Measurements from ENCODE around the gene SPNS2. TPM values are rescaled to one million over a fixed set of nuclear protein-coding genes. Genes with fewer than 3 reads are reported as not detected.

SPNS2 gene
- polyA plus RNA-seq, 3 donors: 0.23 to 0.33 TPM; not detected in 1

- Mint-ChIP-seq H3K9me3 (peaks cover 0 to 3% (median 0%) of the 10 kb centered on the region in 7 donors), H3K4me1 (no peaks in the 10 kb centered on the region), H3K27me3 (ENCODE audit: low read depth in 3 of 3) (peaks cover 2 to 12% (median 5%) of the 10 kb centered on the region in 3 donors), H3K36me3 (no peaks in the 10 kb centered on the region), H3K27ac (no peak overlapping the region), H3K4me3 (no peak overlapping the region)
- H3K27me3 ChIP-seq (ENCODE audit: control insufficient read depth in 2 of 2, insufficient read depth in 2 of 2, low read length in 2 of 2): no peaks in the 10 kb centered on the region
- no peaks in the 10 kb centered on the region for H3K4me1 ChIP-seq (ENCODE audit: control insufficient read depth in 1 of 2, insufficient read depth in 2 of 2, low read length in 2 of 2)
- H3K79me2 ChIP-seq (ENCODE audit: insufficient read depth, low read length): no peaks in the 10 kb centered on the region
- no peaks in the 10 kb centered on the region for H3K36me3 ChIP-seq (replicated peaks in 1 of 2; ENCODE audit: control insufficient read depth in 1 of 2, insufficient read depth in 2 of 2, low read length in 2 of 2)
- H3K4me2 ChIP-seq (replicated peaks; ENCODE audit: extremely low read depth, low read length, poor library complexity, severe bottlenecking): no peak overlapping the region
- H2AFZ ChIP-seq (ENCODE audit: insufficient read depth, low read depth, low read length, poor library complexity, severe bottlenecking): no peak overlapping the region
- H3K27ac ChIP-seq (ENCODE audit: low read depth in 1 of 2, low read length in 2 of 2): no peak overlapping the region
- DNase-seq: peak; percentile 6 to 57 (median 18)
- no peak for TF ChIP-seq CTCF (IDR thresholded peaks at IDR 0.05)
- intact Hi-C loops (cut with micrococcal nuclease): no loop called here
- no peak overlapping the region for H3K4me3 ChIP-seq (replicated peaks in 1 of 3; ENCODE audit: low read depth in 2 of 3, low read length in 3 of 3)
- no peaks in the 10 kb centered on the region for H3K9me3 ChIP-seq (replicated peaks in 1 of 2; ENCODE audit: control insufficient read depth in 1 of 2, insufficient read depth in 1 of 2, low read length in 2 of 2)
- WGBS (ENCODE audit: insufficient coverage): 79% methylated on average over 4 of the region's 7 CpGs
- no peaks in the 10 kb centered on the region for H4K20me1 ChIP-seq (ENCODE audit: insufficient read depth, low read length)
- no peak overlapping the region for H3K9ac ChIP-seq (ENCODE audit: insufficient read depth, low read length, poor library complexity, severe bottlenecking)
Measured at GRCh38 chr17:4573669-4574068, 75.0 kb downstream of the SPNS2 start.

GRCh38 chr17:4574448-4575045, 75.9 kb downstream of the SPNS2 start:
- no peaks in the 10 kb centered on the region for H3K4me1 Mint-ChIP-seq
- DNase-seq: no peak
- 91% methylated on average over 7 of the region's 9 CpGs for WGBS (ENCODE audit: insufficient coverage)

More at GRCh38 chr17:4574448-4575045, 75.9 kb downstream of the SPNS2 start:
- H3K9me3 ChIP-seq (replicated peaks in 1 of 2; ENCODE audit: control insufficient read depth in 1 of 2, insufficient read depth in 1 of 2, low read length in 2 of 2): no peaks in the 10 kb centered on the region
- H3K4me2 ChIP-seq (replicated peaks; ENCODE audit: extremely low read depth, low read length, poor library complexity, severe bottlenecking): no peak overlapping the region
- no peak overlapping the region for H3K27ac ChIP-seq (ENCODE audit: low read depth in 1 of 2, low read length in 2 of 2)
- no peak overlapping the region for H3K9ac ChIP-seq (ENCODE audit: insufficient read depth, low read length, poor library complexity, severe bottlenecking)
- H3K27me3 ChIP-seq (ENCODE audit: control insufficient read depth in 2 of 2, insufficient read depth in 2 of 2, low read length in 2 of 2): no peaks in the 10 kb centered on the region
- no peak overlapping the region for H3K4me3 ChIP-seq (replicated peaks in 1 of 3; ENCODE audit: low read depth in 2 of 3, low read length in 3 of 3)
- H4K20me1 ChIP-seq (ENCODE audit: insufficient read depth, low read length): no peaks in the 10 kb centered on the region
- no peak overlapping the region for H3K4me3 Mint-ChIP-seq
- H3K9me3 Mint-ChIP-seq: peaks cover 0 to 3% (median 0%) of the 10 kb centered on the region in 7 donors
- H3K36me3 ChIP-seq (replicated peaks in 1 of 2; ENCODE audit: control insufficient read depth in 1 of 2, insufficient read depth in 2 of 2, low read length in 2 of 2): no peaks in the 10 kb centered on the region
- H3K27me3 Mint-ChIP-seq (ENCODE audit: low read depth in 3 of 3): peaks cover 2 to 12% (median 5%) of the 10 kb centered on the region in 3 donors
- no peak for TF ChIP-seq CTCF (IDR thresholded peaks at IDR 0.05)
- no peaks in the 10 kb centered on the region for H3K79me2 ChIP-seq (ENCODE audit: insufficient read depth, low read length)
- H2AFZ ChIP-seq (ENCODE audit: insufficient read depth, low read depth, low read length, poor library complexity, severe bottlenecking): no peak overlapping the region
- intact Hi-C loops (cut with micrococcal nuclease): no loop called here
- H3K27ac Mint-ChIP-seq: peak overlapping the region in 1 of 7 donors; percentile 46
- H3K36me3 Mint-ChIP-seq: no peaks in the 10 kb centered on the region
- H3K4me1 ChIP-seq (ENCODE audit: control insufficient read depth in 1 of 2, insufficient read depth in 2 of 2, low read length in 2 of 2): no peaks in the 10 kb centered on the region
